Measurements from ENCODE around the gene KCNG3. TPM values are rescaled to one million over a fixed set of nuclear protein-coding genes. Genes with fewer than 3 reads are reported as not detected.

The KCNG3 gene
- total RNA-seq, result not detected

GRCh38 chr2:42493468-42494354 is at the start of gene KCNG3:
KCNG3 (minus strand) TSS chr2:42493982; CDS start chr2:42493501, 481 bp downstream.
- TF ChIP-seq CTCF (IDR thresholded peaks at IDR 0.05) (no peak), POLR2A (IDR thresholded peaks at IDR 0.05) (no peak)
- peak within 1 kb of the TSS; percentile 31 to 57 (median 41) for H3K4me3 ChIP-seq (replicated peaks in 1 of 3)
- intact Hi-C loops (cut with DNase I), result loop anchor here (10.0 kb wide), 1 partner anchor 171 kb away; no protein-coding TSS in a partner anchor
- H3K4me1 ChIP-seq, result peaks cover 7 to 15% of the 10 kb centered on the region in 2 donors
- peak; percentile 53 to 57 for DNase-seq
- no peaks in the 10 kb centered on the region for H3K36me3 ChIP-seq
- no peaks in the 10 kb centered on the region for H3K9me3 ChIP-seq
- no peak within 1 kb of the TSS for H3K27ac ChIP-seq
- WGBS, 2 donors, result 11% methylated on average over 7 of the region's 123 CpGs; no CpG with 5 or more reads in 1 of the 2 donors
- no peaks in the 10 kb centered on the region for H3K27me3 ChIP-seq

- 81 to 86% methylated on average over 4 of the region's 4 CpGs for WGBS, 2 donors
- no peaks in the 10 kb centered on the region for H3K27me3 ChIP-seq
- H3K27ac ChIP-seq, result no peak overlapping the region
- H3K4me3 ChIP-seq (replicated peaks in 1 of 3), result no peak overlapping the region
- no peaks in the 10 kb centered on the region for H3K36me3 ChIP-seq
- no peaks in the 10 kb centered on the region for H3K4me1 ChIP-seq
- TF ChIP-seq CTCF (IDR thresholded peaks at IDR 0.05) (no peak), POLR2A (IDR thresholded peaks at IDR 0.05) (no peak)
- no peaks in the 10 kb centered on the region for H3K9me3 ChIP-seq
- no peak for DNase-seq
- intact Hi-C loops (cut with DNase I), result no loop called here
These were observed 49.1 kb upstream of the KCNG3 start for GRCh38 chr2:42542871-42543270.

- no peaks in the 10 kb centered on the region for H3K36me3 ChIP-seq
- H3K4me1 ChIP-seq, result no peaks in the 10 kb centered on the region
- H3K27me3 ChIP-seq, result no peaks in the 10 kb centered on the region
- intact Hi-C loops (cut with DNase I), result no loop called here
- TF ChIP-seq POLR2A (IDR thresholded peaks at IDR 0.05) (no peak), CTCF (IDR thresholded peaks at IDR 0.05) (no peak)
- H3K4me3 ChIP-seq (replicated peaks in 1 of 3), result no peak overlapping the region
- no peak overlapping the region for H3K27ac ChIP-seq
- no peaks in the 10 kb centered on the region for H3K9me3 ChIP-seq
- 94 to 95% methylated on average over 3 of the region's 3 CpGs for WGBS, 2 donors
- no peak for DNase-seq
These were observed 43.7 kb upstream of the KCNG3 start for GRCh38 chr2:42537493-42537892.

GRCh38 chr2:42532397-42532796 is 38.6 kb upstream of the KCNG3 start:
- H3K36me3 ChIP-seq, result no peaks in the 10 kb centered on the region
- TF ChIP-seq CTCF (IDR thresholded peaks at IDR 0.05), result no peak
- TF ChIP-seq POLR2A (IDR thresholded peaks at IDR 0.05), result no peak
- WGBS, 2 donors, result 95 to 97% methylated on average over 4 of the region's 4 CpGs
- H3K4me3 ChIP-seq (replicated peaks in 1 of 3), result no peak overlapping the region
- no peak overlapping the region for H3K27ac ChIP-seq
- intact Hi-C loops (cut with DNase I), result no loop called here
- H3K27me3 ChIP-seq, result no peaks in the 10 kb centered on the region
- DNase-seq, result no peak
- no peaks in the 10 kb centered on the region for H3K4me1 ChIP-seq
- H3K9me3 ChIP-seq, result no peaks in the 10 kb centered on the region

GRCh38 chr2:42523341-42523740 is 29.6 kb upstream of the KCNG3 start:
- Histone ChIP-seq H3K36me3 (no peaks in the 10 kb centered on the region), H3K27ac (no peak overlapping the region), H3K27me3 (no peaks in the 10 kb centered on the region), H3K4me3 (replicated peaks in 1 of 3) (no peak overlapping the region), H3K9me3 (no peaks in the 10 kb centered on the region), H3K4me1 (no peaks in the 10 kb centered on the region)
- TF ChIP-seq CTCF (IDR thresholded peaks at IDR 0.05), result no peak
- no peak for TF ChIP-seq POLR2A (IDR thresholded peaks at IDR 0.05)
- peak in 1 of 2 donors; percentile 3 for DNase-seq
- intact Hi-C loops (cut with DNase I), result no loop called here
- 31 to 38% methylated on average over 13 of the region's 13 CpGs for WGBS, 2 donors
